Measurements from ENCODE around the gene BLOC1S6. TPM values are rescaled to one million over a fixed set of nuclear protein-coding genes. Genes with fewer than 3 reads are reported as not detected.

Gene BLOC1S6, protein sequence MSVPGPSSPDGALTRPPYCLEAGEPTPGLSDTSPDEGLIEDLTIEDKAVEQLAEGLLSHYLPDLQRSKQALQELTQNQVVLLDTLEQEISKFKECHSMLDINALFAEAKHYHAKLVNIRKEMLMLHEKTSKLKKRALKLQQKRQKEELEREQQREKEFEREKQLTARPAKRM
- 83.4 and 99.9 TPM in 2 replicates for total RNA-seq

DNA sequence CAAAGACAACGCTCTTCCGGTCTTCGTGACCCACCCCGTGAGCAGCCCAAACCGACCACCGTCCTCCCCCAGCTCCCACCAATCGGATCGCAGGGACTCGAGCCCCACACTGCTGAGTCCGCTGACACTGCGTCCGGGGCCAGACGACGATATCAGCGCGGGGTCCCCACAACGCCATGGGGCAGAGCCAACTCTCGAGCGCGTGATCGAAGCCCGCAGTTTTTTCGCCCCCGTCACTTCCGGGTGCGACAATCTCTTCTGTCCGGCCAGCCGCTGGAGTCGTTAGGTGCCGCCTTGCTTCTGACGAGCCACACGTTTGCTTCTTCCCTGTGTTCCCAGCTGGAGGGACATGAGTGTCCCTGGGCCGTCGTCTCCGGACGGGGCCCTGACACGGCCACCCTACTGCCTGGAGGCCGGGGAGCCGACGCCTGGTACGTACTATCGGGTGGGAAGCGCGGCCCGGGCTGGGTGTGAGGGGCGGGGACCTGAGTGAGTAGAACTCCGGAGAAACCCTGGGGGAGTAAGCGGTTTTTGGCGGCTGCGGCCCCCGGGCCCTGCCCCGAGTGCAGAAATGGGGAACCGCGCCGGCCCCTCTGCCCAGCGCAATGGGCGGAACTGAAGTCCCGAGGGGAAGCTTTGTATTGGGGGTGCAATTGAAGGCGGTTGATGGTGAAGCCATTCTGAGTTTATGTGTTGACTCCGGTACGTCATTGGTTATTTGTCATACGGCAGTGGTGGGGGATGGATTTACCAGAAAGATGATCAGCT lies at the start of gene BLOC1S6:
BLOC1S6 (plus strand) TSS at position 285 of the 768 bp plus-strand sequence; CDS start at position 350, 65 bp downstream.

DNA sequence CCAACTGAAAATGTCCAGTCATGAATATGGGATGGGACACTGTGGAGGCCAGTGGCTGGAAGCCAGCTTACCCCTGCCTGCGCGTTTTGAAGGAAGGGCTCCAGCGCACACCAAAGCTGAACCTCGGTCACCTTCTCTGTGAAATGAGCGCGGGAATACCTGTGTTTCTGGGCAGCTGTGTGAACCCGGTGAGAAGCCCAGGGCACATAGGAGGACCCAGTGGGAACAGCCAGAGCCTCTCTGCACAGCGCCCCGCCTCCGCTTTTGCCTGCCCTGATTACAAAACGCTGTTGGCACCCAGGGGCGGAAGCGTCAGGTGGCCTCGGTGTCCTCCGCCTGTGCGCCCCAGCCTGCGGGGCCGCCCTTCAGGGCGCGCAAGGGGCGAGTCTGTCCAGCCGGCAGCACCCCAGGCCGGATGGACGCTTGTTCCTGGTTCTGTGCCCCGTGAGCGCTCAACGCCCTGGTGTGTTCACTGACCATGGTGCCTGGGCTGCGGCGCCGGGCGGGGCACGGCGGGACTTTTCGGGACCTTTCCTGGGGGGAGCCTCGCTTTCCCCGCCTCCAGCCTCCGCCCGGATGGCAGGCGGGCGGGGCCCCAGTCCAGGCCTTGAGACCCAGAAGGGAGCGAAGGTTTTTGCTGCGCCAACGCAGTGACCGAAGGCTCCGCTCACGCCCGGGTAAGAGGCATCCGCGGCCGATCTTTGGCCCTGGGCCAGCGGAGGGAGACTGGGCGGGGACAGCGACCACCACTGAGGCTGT lies 47.4 kb downstream of the BLOC1S6 start, which contains the start of gene SQOR:
SQOR (plus strand) TSS at position 598 of the 759 bp plus-strand sequence. CDS start 23,895 bp downstream, outside the sequence.

Other genes with a start within 250 kb of the BLOC1S6 start
- gene GATM, start 208.8 kb upstream of the BLOC1S6 start, total RNA-seq, result 0.17 and 0.44 TPM in 2 replicates
- 9.3 and 10.8 TPM in 2 replicates for gene SLC30A4, start 64.6 kb upstream of the BLOC1S6 start, total RNA-seq
- 82.3 and 158 TPM in 2 replicates for gene SQOR, start 47.6 kb downstream of the BLOC1S6 start, total RNA-seq